Mammary epithelial cell (primary cell): ENCODE results near the gene VWA8.
"Not testable (repeated sequence)": the region's sequence is repeated elsewhere in the genome, so short reads cannot be mapped to it uniquely, and the experiment has no call there.

Experiments
- CTCF ChIP-seq, 2 donors: IDR thresholded peaks in 1 of 2; conservative IDR thresholded peaks in 1 of 2; 2 replicates each; pipeline ENCODE4 v1.5.1; 2011 to 2012; ENCODE audit warnings: inconsistent platforms in 2 of 2, low read length in 2 of 2, mild to moderate bottlenecking in 2 of 2, control low read depth in 1 of 2, low read depth in 1 of 2; ENCODE audit not compliant: insufficient read depth in 1 of 2; ENCODE audit errors: extremely low read depth in 1 of 2
- EZH2 ChIP-seq: IDR thresholded peaks from 2 replicates; pipeline ENCODE4 v1.6.1; 2012; ENCODE audit warnings: low read length, inconsistent platforms, borderline replicate concordance

- not testable (repeated sequence) for TF ChIP-seq EZH2; CTCF (conservative IDR thresholded peaks at IDR 0.05 in 1 of 2, IDR thresholded peaks at IDR 0.05 in 1 of 2; ENCODE audit: extremely low read depth in 1 of 2, insufficient read depth in 1 of 2, low read depth in 1 of 2, low read length in 2 of 2)
Observed at GRCh38 chr13:41540240-41540639, 420.7 kb downstream of the VWA8 start.
